DLD1 (cell line): ENCODE measurements around the gene KATNIP.
"Not testable (repeated sequence)": the region's sequence is repeated elsewhere in the genome, so short reads cannot be mapped to it uniquely, and the experiment has no call there.

Source experiments
- in situ Hi-C: cut with HindIII; loops from 2 replicates; pipeline ENCODE4 v1.10.0; 2017; ENCODE audit warnings: low sequenced_read_pairs

KATNIP gene

DNA sequence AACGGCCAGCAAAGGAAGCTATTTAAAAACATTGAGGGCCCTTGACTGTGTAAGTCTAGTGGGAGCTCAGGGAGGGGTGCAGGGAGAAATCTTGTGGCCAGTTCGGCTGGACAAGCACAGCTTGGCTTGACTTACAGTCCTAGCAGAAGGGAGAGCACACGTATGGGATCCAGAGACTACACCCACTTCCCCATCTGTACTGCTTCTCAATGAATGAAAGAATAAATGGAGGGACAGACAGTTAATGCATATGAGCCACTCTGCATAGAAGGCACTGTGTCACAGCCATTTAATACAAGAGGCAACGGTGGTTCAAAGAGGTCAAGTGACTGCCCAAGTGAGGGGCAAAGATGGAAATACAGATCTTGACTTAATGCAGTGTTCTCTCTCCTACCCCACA is 15.7 kb upstream of the KATNIP start:
- in situ Hi-C loops, result no loop called here

DNA sequence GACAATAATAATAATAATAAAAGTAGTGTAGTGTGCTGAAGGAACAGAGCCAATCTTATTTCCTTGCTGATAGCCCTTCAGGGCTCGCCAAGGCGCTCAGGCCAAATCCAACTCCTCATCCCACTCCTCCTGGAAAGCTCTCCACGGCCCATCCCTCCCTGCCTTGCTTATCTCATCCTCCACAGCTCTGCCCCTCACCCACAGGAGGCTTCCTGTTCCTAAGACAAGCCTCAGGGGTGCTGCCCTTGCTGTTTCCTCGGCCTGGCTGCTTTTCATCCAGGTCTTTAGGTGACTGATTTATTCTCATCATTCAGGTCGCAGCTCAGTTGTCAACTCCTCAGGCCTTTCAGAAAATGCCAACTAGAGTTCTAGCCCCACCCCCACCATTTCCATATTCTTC is 11.4 kb upstream of the KATNIP start:
- in situ Hi-C loops, result no loop called here

DNA sequence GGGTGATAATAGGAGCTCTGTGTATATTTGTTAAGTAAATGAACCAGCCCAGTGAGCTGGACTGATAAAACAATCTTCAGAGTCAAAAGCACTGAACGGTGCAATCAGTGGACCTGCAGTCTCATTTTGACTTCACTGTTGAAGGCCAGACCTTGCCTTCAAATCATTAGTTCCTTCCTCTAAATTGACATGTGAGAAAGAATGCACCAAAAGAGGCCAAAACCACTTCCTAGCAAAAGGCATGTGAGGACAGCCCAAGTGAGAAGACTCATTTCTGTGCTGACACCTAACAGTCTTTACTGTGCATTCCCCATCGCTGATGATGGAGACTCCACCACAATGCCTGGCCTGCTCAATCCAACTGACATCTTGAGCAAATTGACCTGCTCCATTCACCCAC is 10.8 kb upstream of the KATNIP start:
- in situ Hi-C loops, result no loop called here

DNA sequence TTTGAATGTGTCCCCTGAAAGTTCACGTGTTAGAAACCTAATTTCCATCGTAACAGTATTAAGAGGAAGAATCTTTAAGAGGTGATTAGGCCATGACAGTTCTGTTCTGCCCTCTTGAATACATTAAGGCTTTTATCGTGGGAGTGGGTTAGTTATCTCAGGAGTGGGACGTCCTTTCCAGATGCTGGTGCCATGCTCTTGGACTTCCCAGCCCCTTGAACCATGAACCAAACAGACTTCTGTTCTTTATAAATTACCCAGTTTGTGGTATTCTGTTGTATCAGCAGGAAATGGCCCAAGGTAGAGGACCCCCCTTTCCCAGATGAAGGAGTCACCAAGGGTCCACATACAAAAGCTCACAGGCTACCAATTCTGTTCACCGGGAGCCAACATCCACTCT is 10.3 kb upstream of the KATNIP start:
- in situ Hi-C loops, result no loop called here

DNA sequence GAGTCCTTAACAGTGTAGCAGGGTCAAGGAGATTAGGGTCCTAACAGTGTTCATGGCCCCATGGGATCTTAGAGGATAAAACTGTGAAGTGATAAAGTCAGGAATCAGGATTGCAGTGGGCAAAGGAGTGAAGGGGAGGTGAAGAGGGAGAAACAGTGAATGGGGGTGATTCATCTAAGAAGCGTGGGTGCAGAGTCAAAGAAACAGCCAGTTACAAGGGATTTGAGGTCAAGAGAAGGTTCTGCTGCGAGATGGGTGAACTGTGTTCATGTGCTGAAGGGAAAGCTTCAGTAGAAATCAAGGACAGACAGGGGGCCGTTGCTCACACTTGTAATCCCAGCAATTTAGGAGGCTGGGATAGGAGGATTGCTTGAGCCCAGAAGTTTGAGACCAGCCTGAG is 6.1 kb upstream of the KATNIP start:
- in situ Hi-C loops, result no loop called here

DNA sequence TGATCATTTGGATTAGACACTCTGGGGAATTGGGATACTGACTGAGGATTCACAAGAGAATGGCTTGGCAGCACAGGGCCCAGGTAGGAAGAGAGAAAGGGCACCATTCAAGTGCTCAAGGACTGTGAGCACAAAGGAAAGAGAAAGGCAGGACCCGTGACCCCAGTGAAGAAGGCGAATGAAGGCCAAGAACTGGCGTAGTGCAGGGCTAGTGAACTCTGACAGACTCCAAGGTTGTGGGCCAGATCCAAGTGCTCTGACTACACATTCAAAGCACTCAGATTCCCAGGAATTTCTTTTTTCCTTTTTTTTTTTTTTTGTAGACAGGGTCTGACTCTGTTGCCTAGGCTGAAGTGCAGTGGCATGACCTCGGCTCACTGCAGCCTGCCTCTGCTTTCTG is 5.3 kb upstream of the KATNIP start:
- in situ Hi-C loops, result no loop called here

DNA sequence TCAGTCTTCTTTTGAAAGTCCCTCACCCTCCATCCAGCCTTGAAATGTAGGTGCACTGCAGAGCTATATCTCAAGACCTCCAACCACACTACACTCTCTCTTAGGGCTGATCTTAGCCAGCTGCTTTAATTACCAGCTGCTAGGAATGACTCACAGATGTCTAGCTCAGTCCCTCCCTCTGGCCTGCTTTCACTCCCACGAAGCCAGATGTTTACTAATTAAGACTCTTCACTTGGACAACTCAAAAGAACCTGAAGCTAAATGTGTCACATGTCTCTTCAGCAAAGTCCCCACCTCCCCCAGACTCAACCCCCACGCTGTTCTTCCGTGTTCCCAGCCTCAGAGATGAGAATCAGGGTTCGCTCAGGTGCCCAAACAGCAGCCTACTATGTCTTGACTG is 2.8 kb upstream of the KATNIP start:
- in situ Hi-C loops, result no loop called here

DNA sequence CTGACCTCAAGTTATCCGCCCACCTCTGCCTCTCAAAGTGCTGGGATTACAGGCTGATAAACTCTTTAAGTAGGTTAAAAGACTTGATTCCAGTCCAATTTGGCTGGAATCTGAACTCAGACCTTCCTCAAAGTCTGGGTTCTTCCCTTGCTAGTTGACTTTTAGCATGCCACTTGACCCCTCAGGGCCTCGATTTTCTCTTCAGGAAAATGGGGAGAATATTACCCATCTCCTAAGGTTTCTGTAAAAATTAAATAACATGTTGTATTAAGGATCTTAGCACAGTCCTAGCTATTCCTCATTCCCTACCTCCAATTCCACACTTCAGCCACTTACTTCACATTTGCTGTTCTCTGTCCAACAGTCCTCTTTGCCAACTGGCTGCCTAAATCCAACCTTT is 2.1 kb upstream of the KATNIP start:
- in situ Hi-C loops, result no loop called here

DNA sequence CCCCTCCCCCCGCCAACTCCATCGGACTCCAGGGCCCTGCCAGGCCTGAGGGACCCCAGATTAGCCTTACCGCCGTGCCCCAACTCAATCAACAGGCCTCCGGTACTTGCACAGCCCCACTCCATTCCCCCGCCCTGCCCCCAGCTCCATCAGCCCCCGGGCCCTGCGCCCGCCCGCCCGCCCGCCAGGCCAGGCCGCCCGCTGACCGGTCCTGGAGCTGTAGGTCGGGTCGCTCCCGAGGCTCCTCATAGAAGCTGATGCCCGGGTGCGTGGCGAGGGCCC is 539 bp upstream of the KATNIP start:
- in situ Hi-C loops, result no loop called here

DNA sequence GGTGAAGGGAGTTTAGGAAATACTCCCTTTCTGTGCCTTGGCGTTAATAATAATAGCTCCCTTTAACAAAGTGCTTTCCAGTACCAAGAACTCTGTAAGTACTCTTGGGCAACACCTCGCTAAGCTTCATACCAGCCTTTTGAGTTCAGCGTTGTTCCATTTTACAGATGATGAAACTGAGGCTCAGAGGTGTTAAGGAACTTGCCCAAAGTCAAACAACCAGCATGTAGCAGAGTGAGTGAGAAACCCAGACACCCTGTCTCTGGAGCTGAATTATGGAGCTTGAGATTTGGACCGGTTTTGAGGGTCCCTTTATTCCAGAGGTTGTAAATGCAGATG is 607 bp downstream of the KATNIP start:
- in situ Hi-C loops, result no loop called here

DNA sequence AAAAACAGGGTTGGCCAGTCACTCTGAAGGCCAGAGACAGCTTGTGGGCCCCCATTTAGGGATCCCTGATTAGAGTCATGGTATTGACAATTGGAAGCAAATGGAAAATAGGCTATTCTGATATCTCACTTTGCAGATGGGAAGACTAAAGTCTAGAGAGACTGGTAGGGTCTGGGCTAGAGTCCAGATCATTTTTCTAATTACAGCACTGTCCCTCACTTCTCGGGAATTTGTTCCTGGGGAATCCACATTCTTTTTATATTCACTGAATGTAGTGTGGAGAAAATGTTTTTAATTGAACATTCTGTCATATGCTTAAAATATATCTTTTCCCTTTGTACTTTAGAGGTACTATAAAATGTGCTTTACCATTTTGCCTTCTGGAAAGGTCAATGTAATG is 1.1 kb downstream of the KATNIP start:
- in situ Hi-C loops, result no loop called here

DNA sequence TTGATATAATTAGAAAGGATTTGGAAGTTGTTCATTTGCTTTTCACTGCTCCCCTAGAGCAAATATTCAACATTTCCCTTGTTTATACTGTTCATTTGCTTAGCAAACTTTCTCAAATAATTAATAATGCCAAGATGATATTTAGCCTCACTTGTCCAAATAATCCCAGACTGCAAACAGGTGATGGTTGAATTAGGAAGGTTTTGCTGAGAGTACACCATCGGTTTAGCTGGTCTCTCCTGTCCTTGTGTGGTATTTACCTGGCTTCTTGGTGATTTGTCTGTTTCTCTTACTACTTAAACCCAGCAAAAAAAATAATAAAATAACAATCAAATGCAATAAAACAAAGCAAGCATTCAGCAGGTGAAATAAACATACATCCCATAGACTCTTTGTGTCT is 6.5 kb downstream of the KATNIP start:
- in situ Hi-C loops, result no loop called here

DNA sequence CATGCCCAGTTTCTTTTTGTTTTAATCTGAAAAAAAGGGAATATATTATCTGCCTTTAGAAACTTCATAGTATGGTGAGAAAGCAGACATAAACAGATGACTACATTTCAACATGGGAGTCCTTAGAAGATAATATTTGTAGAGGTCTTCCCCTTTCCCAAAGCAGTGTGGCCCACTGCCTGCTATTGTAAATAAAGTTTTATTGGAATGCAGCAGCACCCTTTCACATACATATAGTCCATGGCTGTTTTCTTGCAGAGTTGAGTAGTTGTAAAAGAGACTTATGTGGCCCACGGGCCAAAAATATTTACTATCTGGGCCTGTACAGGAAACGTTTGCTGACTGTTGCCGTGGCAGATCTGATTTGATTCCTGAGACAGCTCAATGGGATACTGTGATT is 8.5 kb downstream of the KATNIP start:
- in situ Hi-C loops, result no loop called here

DNA sequence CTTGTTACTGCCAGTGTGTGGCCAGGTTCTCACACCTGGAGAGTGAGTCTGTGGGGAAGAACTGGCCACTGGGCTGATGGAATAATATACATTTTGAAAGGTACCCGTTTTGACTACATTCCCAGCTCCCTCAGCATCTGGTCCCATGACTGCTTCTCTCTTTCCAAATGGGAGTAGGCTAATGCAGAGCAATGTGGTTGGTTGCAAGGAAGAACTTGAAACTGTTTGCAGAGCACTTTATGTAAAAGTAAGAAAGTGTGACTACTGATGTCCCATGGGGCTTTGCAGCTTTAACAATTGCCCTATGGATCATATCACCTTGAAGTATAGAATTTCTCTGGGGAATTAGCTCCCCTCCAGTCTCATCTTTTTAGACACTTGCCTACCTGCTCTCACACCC is 9.0 kb downstream of the KATNIP start:
- in situ Hi-C loops, result no loop called here

DNA sequence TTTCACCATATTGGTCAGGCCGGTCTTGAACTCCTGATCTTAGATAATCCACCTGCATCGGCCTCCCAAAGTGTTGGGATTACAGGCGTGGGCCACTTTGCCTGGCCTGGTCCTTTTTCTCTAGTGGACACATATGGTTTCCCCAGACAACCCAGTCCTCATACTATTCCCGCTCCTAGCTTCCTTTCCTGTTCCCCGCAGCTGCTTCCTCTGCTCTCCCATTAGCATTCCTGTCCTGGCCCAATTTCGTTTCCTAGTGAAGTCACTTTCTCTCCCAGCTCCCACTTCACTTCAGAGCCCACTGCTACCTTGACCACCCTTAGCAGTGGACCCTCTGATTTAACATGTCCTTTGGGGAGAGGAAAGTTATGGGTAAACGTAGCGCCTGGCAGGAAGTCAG is 11.3 kb downstream of the KATNIP start:
- in situ Hi-C loops, result no loop called here

DNA sequence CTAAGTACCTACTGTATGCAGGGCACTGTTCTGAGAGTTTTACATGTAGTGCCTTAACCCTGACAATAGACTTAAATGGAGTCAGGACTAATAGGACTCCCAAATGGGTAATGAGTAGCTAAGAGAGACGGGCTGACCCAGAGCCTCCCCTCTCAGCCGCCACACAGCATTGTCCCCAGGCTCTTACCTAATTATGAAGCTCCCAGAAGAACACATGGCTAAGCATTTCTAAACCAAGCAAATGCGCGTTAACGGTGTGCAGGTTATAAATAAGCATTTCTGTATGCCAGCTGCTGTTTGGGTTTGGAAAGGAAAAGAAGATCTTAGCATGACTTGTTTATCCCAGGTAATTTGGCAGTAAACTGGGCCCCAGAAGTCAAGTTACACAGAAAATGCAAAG is 14.3 kb downstream of the KATNIP start:
- in situ Hi-C loops, result no loop called here

DNA sequence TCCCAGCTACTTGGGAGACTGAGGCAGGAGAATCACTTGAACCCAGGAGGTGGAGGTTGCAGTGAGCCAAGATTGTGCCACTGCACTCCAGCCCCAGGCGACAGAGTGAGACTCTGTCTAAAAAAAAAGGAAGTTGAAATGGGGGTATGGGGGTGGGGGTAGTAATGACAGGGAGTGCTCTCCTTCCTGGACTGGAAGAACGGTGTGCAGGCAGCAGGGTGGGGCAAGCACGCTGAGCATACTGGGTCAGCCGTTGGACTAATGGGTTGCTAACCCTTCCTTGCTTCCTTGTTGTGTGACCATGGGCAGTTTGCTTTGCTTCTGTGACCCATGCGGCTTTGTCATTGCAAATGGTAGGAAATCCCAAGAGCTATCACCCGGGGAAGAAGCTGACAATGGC is 16.5 kb downstream of the KATNIP start:
- in situ Hi-C loops, result no loop called here

DNA sequence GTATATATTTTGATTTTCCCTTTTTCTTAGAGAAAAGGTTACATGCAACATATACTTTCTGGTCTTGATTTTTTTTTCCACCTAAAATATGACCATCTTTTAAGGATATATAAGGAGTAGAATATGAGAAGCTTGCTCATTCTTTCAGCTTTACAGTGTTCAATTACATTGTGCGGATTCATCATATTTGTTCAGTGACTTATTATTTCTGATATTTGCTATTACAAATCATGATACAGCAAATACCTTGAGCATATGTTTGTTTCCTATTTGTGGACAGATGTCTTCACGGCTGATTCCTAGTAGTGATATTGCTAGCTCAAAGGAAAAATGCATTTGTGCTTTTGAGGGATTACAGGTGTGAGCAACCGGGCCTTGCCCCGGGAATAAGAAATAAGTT is 18.1 kb downstream of the KATNIP start:
- in situ Hi-C loops, result no loop called here

DNA sequence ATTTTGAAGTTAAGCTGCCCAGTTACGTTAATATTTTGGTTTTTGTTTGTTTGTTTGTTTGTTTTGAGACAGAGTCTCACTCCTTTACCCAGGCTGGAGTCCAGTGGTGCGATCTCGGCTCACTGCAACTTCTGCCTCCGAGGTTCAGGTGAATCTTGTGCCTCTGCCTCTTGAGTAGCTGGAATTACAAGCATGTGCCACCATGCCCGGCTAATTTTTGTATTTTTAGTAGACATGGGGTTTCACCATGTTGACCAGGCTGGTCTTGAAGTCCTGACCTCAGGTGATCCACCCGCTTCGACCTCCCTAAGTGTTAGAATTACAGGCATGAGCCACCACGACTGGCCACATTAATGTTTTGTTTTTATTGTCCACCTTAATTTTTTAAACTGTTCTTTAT is 21.0 kb downstream of the KATNIP start:
- in situ Hi-C loops, result not testable (repeated sequence)

DNA sequence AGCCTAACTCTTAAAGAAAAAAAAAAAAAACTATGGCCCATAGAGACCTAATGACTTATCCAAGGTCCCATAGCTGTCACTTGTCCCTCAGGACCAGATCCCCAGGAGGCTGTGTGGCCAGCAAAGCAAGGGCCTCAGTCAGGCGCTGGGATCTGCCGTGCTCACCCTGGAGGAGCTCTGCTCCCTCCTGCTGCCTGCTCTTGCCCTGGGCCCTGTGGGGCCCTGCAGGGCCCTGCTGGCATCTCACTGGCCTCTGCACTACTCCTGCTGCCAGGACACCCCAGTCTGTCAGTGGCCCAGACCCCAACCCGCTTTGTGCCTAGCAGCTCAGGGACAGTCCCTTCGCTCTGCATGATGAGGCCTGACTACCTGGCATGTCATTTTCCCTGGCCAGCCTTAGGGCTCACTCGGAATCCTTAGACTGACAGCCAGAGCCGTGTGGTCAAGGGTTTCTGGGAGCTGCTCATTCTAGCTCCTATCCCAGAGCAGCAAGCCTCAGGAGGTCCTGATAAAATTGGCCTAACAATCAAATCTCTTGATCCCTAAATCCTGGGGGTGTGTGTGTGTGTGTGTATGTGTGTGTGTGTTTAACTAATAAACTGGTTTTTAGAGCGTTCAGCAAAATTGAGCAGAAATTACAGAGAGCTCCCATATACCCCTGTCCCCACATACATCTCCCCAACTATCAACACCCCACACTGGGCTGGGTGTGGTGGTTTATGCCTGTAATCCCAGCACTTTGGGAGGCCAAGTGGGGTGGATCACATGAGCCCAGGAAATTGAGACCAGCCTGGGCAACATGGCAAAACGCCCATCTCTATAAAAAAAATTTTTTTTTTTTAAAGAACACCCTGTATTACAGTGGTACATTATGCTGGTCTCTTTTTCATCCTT is 21.7 kb downstream of the KATNIP start:
- in situ Hi-C loops, result no loop called here

DNA sequence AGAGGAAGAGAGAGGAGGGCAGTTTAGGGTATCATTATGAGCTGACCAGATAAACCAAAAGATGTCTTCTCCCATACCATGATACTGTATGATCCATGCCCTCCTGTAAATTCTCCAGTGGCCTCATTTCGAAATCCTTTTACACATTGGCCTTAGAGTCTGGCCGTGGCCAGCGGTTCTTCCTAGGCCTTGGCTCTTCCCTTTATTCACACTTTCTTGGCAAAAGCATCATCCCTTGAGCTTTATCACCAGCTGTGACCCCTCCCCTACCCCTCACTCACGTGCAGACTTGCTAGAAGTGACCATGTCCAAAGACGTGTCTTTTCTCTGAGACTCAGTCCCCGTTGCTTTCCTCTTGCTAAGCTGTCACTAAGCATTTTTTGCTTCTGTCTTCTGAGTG is 22.8 kb downstream of the KATNIP start:
- in situ Hi-C loops, result no loop called here

DNA sequence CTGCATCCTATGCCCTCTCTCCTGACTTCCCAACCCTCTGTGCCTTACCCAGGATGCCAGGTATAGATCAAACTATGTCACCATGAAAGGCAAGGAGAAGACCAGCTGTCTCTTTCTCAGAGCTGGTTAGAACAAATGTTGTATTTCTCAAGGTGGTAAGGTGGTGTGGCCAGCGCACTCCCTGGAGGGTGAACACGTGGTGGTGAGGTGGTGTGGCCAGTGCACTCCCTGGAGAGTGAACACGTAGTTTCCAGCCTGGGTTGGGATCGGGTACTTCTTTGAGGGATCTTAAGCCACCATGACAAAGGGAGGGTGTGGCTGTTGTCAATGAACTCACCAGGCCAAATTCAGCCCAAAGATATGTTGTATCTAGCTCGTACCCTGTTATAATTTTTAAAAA is 26.8 kb downstream of the KATNIP start:
- in situ Hi-C loops, result no loop called here
